Astrocyte (in vitro differentiated cells and primary cell): Measurements from ENCODE around the gene ZNF587. TPM values are rescaled to one million over a fixed set of nuclear protein-coding genes. Genes with fewer than 3 reads are reported as not detected.

Experiments used
- DNase-seq: peaks from one replicate; pipeline ENCODE4 v3.0.0-alpha.2; 2010; ENCODE audit warnings: low read depth
- FAIRE-seq: peaks from 2 replicates; lab custom pipeline; 2011; peaks lifted over from hg19 to GRCh38; lab: Jason Lieb, UNC
- H2AFZ ChIP-seq: 2 replicates; pipeline ENCODE4 v1.6.0; 2012; ENCODE audit warnings: low read depth, low read length, inconsistent platforms
- H3K27ac ChIP-seq: 2 replicates; pipeline ENCODE4 v1.5.1; 2011; ENCODE audit warnings: low read depth, low read length, inconsistent platforms
- H3K27me3 ChIP-seq: 2 replicates; pipeline ENCODE4 v1.6.0; 2011; ENCODE audit warnings: low read length, inconsistent platforms; ENCODE audit not compliant: insufficient read depth
- H3K36me3 ChIP-seq: 2 replicates; pipeline ENCODE4 v1.5.1; 2011; ENCODE audit warnings: low read length, inconsistent platforms; ENCODE audit not compliant: insufficient read depth
- H3K4me1 ChIP-seq: 2 replicates; pipeline ENCODE4 v1.5.1; 2011; ENCODE audit warnings: low read length, inconsistent platforms; ENCODE audit not compliant: insufficient read depth
- H3K4me2 ChIP-seq: 2 replicates; pipeline ENCODE4 v1.6.0; 2012; ENCODE audit warnings: low read length, inconsistent platforms
- H3K4me3 ChIP-seq: 2 replicates; pipeline ENCODE4 v1.5.1; 2011; ENCODE audit warnings: low read depth, mild to moderate bottlenecking, low read length, inconsistent platforms; ENCODE audit not compliant: insufficient read depth
- H3K79me2 ChIP-seq: 2 replicates; pipeline ENCODE4 v1.6.0; 2012; ENCODE audit warnings: mild to moderate bottlenecking, low read length, inconsistent platforms; ENCODE audit not compliant: insufficient read depth
- H3K9ac ChIP-seq: 2 replicates; pipeline ENCODE4 v1.6.0; 2012; ENCODE audit warnings: mild to moderate bottlenecking, low read length, inconsistent platforms
- H3K9me3 ChIP-seq: 2 replicates; pipeline ENCODE4 v1.5.1; 2012; ENCODE audit warnings: low read depth, mild to moderate bottlenecking, low read length, inconsistent platforms; ENCODE audit not compliant: insufficient read depth
- H4K20me1 ChIP-seq: 2 replicates; pipeline ENCODE4 v1.6.0; 2012; ENCODE audit warnings: low read length, inconsistent platforms; ENCODE audit not compliant: insufficient read depth
- H3K27ac Mint-ChIP-seq: one replicate; pipeline ENCODE4 v1.8.0; 2021; ENCODE audit warnings: mild to moderate bottlenecking, mixed read lengths; ENCODE audit not compliant: unreplicated experiment
- H3K27me3 Mint-ChIP-seq: one replicate; pipeline ENCODE4 v1.8.0; 2021; ENCODE audit warnings: low read depth, mixed read lengths; ENCODE audit not compliant: unreplicated experiment
- H3K36me3 Mint-ChIP-seq: one replicate; pipeline ENCODE4 v1.8.0; 2021; ENCODE audit warnings: low read depth, mixed read lengths; ENCODE audit not compliant: unreplicated experiment
- H3K4me1 Mint-ChIP-seq: one replicate; pipeline ENCODE4 v1.8.0; 2021; ENCODE audit warnings: low read depth, mixed read lengths; ENCODE audit not compliant: unreplicated experiment
- H3K4me3 Mint-ChIP-seq: one replicate; pipeline ENCODE4 v1.8.0; 2021; ENCODE audit warnings: mild to moderate bottlenecking, moderate library complexity, mixed read lengths; ENCODE audit not compliant: unreplicated experiment
- H3K9me3 Mint-ChIP-seq: one replicate; pipeline ENCODE4 v1.8.0; 2021; ENCODE audit warnings: mild to moderate bottlenecking, mixed read lengths; ENCODE audit not compliant: unreplicated experiment
- CTCF ChIP-seq: IDR thresholded peaks from 2 replicates; pipeline ENCODE4 v1.5.1; 2011; ENCODE audit warnings: low read depth, mild to moderate bottlenecking, inconsistent platforms, low read length, moderate library complexity; ENCODE audit not compliant: insufficient read depth
- EZH2 ChIP-seq: IDR thresholded peaks from 2 replicates; pipeline ENCODE4 v1.6.1; 2012; ENCODE audit warnings: mild to moderate bottlenecking, low read length, inconsistent platforms; ENCODE audit not compliant: insufficient read depth
- total RNA-seq: library from RNA; stranded (reverse); gene quantifications from 2 replicates; pipeline ENCODE4 v1.2.1, GENCODE V29; 2021

Gene ZNF587
- total RNA-seq, 1 donor from 2014 or later, result 37.4 TPM

GRCh38 chr19:57814505-57815246 lies 35.0 kb upstream of the ZNF587 start, which contains the start of gene ZNF552:
Gene ZNF552, minus strand, starts transcription at chr19:57814913. Its CDS starts 170 bp downstream, at chr19:57814743.
- TF ChIP-seq CTCF, result no peak
- TF ChIP-seq EZH2, result no peak
- peak within 1 kb of the TSS; percentile 64 for H3K27ac ChIP-seq
- H3K4me2 ChIP-seq, result peak within 1 kb of the TSS; percentile 87
- H3K27me3 ChIP-seq, result no peaks in the 10 kb centered on the region
- peak within 1 kb of the TSS; percentile 85 for H3K4me3 ChIP-seq
- no peaks in the 10 kb centered on the region for H4K20me1 ChIP-seq
- FAIRE-seq, result no peak
- no peaks in the 10 kb centered on the region for H3K36me3 ChIP-seq
- H3K27me3 Mint-ChIP-seq, result no peaks in the 10 kb centered on the region
- no peaks in the 10 kb centered on the region for H3K9me3 ChIP-seq
- peak; percentile 90 for DNase-seq
- H3K4me1 Mint-ChIP-seq, result peaks cover 15% of the 10 kb centered on the region
- peaks cover 22% of the 10 kb centered on the region for H3K79me2 ChIP-seq
- no peaks in the 10 kb centered on the region for H3K9me3 Mint-ChIP-seq
- peaks cover 8% of the 10 kb centered on the region for H3K36me3 Mint-ChIP-seq
- H3K4me3 Mint-ChIP-seq, result peak within 1 kb of the TSS; percentile 97
- H3K4me1 ChIP-seq, result peaks cover 3% of the 10 kb centered on the region
- H3K27ac Mint-ChIP-seq, result peak within 1 kb of the TSS; percentile 89
- H2AFZ ChIP-seq, result peak within 1 kb of the TSS; percentile 76
- peak within 1 kb of the TSS; percentile 89 for H3K9ac ChIP-seq

- Mint-ChIP-seq H3K36me3 (peaks cover 8% of the 10 kb centered on the region), H3K9me3 (no peaks in the 10 kb centered on the region), H3K27ac (no peak overlapping the region), H3K4me1 (peaks cover 13% of the 10 kb centered on the region), H3K4me3 (peak overlapping the region; percentile 97), H3K27me3 (no peaks in the 10 kb centered on the region)
- DNase-seq, result no peak
- H3K27me3 ChIP-seq, result no peaks in the 10 kb centered on the region
- H3K9ac ChIP-seq, result peak overlapping the region; percentile 89
- TF ChIP-seq CTCF (no peak), EZH2 (no peak)
- no peak for FAIRE-seq
- no peaks in the 10 kb centered on the region for H3K9me3 ChIP-seq
- peaks cover 30% of the 10 kb centered on the region for H3K79me2 ChIP-seq
- no peaks in the 10 kb centered on the region for H3K36me3 ChIP-seq
- H3K4me2 ChIP-seq, result peak overlapping the region; percentile 87
- no peak overlapping the region for H3K27ac ChIP-seq
- peak overlapping the region; percentile 76 for H2AFZ ChIP-seq
- H3K4me1 ChIP-seq, result peaks cover 4% of the 10 kb centered on the region
- H3K4me3 ChIP-seq, result peak overlapping the region; percentile 85
- H4K20me1 ChIP-seq, result peaks cover 1% of the 10 kb centered on the region
Observed at GRCh38 chr19:57815247-57816075, 34.2 kb upstream of the ZNF587 start.
